COLO668 (cell line): ENCODE results near the gene DPYSL5.
"Not testable (repeated sequence)": the region's sequence is repeated elsewhere in the genome, so short reads cannot be mapped to it uniquely, and the experiment has no call there.

ENCODE experiments used
- DNase-seq: peaks from one replicate; lab custom pipeline; 2025; ENCODE audit not compliant: unreplicated experiment; lab: John Stamatoyannopoulos, UW

The DPYSL5 gene

DNA sequence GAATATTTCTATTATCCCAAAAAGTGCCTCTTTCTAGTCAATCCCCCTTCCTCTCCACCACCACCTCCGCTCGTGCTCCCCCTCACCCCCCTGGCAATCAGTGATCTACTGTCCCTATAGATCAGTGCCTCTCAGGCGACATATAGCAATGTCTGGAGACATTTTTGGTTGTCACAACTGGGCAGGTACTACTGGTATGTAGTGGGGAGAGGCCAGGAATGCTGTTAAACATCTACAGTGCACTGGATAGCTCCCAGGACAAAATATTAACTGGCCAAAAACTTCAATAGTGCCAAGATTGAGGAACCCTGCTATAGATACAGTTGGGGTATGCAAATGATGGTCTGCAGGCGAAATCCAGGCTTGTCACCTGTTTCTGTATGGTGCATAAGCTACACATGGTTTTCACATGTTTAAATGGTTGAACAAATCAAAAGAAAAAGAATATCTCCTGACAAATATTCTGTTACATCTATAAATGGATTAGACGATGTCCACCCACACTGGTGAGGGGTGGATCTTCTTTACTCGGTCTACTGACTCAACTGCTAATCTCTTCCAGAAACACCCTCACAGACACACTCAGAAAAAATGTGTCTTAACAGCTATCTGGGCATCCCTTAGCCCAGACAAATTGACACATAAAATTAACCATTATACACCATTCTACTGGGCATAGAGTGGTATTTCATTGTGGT is 25.5 kb downstream of the DPYSL5 start:
- no peak for DNase-seq

DNA sequence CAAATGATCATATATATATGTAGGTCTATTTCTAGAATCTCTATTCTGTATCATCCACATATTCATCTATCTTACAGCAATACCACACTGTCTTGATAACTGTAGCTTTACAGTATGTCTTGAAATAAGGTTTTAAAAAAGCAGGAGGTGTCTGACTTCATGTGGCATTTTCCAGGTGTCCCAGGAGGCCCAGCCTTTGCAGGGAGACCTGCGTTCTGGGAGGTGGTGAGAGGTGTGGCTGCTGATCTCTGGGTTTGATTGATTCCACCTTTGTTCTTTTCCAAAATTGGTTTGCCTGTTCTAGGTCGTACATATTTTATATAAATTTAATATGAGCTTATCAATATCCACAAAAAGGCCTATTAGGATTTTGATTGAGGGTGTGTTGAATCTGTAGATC is 26.6 kb downstream of the DPYSL5 start:
- no peak for DNase-seq

DNA sequence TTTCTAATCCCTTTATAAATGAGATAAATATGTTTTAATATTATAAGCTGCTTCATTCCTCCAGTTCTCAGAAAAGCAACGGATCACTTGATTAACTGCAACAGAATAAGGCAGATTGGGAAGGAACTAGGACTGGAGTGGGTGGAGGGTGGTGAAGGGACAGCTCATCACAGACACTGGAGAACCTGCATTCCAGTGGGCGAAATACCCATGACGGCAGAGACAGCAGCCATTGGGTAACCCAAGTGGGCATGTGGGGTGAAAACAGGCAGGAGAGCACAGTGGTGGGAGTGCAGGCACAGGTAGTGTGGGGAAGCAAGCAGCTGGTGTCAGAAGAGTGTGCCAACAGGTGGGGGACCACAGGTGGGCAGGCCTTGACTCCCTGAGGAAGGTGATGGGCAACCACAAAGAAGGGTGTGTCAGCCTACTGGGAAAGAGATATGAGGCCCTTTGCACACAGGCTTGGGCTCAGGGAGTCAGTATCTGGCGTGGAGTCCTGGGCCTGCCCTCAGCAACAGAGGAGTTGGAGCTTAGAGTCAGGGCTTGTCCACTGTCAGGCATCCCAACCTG is 27.2 kb downstream of the DPYSL5 start:
- DNase-seq, result no peak

DNA sequence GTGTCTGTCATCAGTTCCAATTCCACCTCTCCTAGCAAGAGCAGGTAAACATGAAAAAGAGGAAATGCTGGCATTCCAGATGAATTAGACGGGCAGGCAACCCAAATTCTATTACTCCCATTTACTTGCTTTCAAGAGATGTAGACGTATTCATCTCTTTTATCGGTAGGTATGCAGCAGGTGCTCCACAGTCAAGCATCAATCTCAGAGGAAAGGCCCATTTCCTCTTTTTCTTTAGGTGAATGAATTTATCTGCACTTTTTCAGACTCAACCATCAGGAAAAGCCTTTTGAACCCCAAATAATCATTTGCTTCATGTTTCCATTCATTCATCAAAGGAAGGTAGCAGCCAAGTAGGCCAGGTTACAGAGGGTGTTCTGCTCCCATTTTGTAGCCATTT is 27.9 kb downstream of the DPYSL5 start:
- DNase-seq, result no peak

DNA sequence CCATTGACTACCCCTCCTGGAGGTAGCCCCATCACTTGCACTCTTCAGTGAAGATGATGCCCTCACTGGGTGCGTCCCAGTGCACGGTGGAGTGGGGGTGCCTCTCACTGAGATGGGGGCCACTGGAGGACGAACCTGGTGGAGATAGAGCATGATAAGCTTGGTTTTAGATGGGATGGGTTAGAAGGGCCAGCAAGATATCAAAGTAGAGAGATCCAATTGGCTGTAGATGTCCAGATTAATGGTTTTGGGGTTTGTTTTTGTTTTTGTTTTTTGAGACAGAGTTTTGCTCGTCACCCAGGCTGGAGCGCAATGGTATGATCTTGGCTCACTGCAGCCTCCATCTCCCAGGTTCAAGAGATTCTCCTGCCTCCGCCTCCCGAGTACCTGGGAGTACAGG is 28.3 kb downstream of the DPYSL5 start:
- no peak for DNase-seq

DNA sequence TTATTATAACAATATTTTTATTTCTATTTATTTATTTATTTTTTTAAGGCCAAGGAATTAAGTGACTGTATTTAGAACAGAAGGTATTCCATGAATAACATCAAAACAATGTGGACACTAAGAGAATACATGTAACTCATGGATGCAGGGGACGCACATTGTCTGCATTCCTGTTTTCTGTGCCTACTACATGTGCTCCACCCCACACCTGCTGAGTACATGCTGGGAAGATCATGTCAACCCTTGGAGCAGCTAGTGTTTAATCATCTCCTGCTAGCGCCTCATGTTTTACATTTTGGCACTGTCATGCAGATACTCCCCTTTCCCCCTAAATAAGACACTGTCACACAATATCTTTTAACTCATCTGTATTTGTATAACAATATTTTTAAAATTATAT is 29.3 kb downstream of the DPYSL5 start:
- no peak for DNase-seq

DNA sequence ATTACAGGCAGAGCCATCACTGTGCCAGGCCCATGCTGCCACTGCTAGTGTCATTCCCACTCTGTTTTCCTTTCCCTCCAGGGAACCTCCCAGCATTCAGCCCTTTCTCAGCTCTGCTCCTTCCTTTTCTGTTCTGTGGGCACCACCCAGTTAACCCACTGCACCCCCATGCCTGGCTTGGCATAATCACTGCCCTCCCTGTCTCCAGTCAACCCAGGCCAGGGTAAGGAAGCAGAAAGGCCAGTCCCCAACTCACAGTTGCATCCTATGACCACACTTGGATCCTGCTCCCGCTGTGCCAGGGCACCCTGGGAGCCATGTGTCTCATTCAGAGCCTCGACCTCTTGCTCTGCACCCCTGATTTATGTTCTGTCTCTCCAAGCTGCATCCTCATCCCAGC is 32.2 kb downstream of the DPYSL5 start:
- no peak for DNase-seq

DNA sequence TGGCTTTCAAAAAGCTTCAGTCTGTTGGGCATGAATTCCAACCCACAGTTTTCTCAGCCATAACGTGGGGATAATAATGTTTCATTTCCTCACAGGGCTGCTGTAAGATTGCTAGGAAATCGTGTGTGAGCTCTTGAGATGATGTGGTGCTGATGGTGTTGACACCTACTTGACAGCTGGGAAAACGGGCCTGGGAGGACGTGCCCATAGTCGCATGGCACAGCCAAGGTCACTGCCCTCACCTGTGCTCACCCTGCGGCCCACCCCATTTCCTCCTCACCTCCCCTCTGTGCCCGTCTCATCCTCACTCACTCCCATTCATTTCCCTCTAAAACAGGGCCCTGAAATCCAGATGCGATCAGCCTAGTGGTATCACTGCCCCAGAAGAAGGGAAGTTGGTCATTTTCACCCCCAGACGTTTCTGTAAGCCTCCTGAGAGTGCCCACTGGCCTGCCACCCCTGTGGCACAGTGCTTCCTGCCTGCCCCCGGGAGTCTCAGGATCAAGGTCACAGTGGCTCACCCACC is 33.0 kb downstream of the DPYSL5 start:
- DNase-seq, result no peak

DNA sequence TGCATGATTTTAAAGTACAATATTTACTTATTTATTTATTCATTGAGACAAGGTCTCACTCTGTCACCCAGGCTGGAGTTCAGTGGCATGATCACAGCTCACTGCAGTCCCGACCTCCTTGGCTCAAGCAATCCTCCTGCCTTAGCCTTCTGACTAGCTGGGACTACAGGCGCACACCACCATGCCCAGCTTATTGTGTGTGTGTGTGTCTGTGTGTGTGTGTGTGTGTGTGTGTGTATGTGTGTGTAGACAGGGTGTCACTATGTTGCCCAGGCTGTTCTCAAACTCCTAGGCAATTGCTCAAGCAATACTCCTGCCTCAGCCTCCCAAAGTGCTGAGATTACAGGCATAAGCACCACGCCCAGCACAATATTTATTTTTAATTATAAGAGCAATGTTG is 34.3 kb downstream of the DPYSL5 start:
- not testable (repeated sequence) for DNase-seq

DNA sequence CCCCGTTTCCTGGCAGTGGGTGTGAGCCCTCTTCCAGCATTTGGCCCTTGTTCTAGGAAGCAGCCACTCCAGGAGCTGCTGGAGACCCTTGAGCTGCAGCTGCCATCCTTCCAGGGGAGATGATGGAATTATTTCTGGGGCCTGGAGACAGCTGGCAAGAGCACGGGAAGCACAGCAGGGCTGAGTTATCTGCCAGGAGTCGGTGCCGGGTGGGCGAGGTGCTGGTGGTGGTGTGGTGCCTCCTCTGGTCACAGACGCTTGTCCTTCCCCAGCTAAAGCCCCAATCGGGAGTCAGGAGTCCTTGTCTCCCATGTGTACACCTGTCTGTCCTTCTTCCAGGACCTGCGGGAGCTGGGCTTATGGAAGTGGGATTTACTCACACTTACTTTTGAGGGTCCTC is 36.0 kb downstream of the DPYSL5 start:
- DNase-seq, result no peak

DNA sequence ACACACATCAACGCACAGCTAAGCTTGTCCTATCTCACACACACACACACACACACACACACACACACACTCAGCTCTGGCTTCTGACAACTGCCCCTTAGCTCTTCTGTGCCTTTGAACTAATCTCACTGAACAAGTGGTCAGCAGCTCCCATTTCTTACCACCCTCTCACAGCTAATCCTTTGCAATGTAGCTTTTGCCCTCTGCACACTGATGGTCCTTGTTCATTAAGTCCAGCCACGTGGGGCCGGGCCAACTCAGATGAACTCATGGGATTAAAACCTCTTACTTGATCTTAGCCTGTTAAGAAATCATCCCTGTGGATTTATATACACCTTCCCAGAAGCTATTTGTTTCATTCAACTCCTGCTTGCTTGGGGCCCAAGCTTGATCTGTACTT is 36.6 kb downstream of the DPYSL5 start:
- no peak for DNase-seq

DNA sequence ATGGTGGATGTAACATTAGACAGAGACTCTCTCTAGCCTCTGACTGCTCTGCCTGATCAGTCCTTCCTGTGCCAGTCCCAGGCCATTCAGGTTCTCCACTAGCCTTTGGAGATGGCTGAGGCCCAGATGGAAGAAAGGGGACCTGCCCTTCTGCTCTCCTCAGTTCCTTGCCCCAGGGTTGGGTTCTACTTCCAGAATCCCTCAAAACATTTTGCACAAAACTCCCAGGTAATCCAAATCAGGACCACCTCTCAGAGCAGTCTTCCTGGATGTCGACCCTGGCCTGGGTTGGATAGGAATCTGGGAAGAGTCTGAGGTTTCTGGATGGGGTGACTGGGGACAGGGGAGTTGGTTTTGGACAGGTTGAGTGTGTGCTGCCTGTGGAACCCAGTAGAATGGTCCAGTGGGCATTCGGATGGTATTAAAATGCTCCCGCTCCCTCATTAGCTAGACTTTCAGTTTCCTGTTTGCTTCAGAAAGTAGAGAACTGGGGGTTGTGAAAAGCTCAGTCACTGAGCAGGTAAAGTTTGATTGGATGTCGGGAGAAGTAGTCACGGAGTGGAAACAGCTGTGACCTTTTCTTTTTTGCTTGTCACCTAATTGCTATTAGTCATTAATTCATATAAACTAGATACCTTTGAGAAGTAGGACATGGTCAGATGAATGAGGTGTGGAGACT is 37.9 kb downstream of the DPYSL5 start:
- DNase-seq, result no peak

DNA sequence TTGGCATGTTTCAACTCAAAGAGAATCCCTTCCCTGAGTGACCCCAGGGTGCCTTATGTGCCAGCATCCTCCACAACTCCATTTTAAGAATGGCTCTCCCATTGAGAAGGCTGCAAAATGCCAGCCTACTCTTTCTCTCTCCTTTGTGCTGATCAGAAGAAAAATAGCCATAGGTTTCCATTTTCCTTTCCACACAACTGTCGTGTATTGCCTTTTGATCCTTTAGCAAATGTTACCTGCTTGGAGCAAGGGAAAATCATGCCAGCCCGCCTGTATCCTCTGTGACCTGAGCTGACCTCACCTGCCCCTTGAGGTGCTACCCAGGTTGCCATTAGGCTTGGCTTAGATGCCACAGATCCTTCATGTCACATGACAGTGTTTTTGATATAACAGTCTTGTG is 38.8 kb downstream of the DPYSL5 start:
- DNase-seq, result no peak

DNA sequence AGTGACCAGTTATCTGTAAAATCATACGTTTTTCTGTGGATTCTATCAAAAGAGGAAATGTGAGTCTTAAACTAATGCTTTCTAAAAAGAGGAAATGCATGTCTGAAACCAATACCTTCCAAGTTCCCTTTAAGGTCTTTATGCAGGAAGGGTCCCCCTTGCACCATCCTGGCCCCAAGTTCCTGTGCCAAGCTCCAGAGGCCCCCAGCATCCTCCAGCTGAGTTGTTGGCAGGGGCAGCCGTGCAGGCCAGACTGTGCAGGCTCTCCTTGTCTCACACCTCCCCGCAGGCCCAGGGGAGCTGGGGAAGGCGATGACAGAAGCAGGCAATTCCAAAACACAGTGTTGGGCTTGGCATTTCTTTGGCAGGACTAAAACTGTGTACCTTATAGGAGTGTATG is 39.2 kb downstream of the DPYSL5 start:
- no peak for DNase-seq

DNA sequence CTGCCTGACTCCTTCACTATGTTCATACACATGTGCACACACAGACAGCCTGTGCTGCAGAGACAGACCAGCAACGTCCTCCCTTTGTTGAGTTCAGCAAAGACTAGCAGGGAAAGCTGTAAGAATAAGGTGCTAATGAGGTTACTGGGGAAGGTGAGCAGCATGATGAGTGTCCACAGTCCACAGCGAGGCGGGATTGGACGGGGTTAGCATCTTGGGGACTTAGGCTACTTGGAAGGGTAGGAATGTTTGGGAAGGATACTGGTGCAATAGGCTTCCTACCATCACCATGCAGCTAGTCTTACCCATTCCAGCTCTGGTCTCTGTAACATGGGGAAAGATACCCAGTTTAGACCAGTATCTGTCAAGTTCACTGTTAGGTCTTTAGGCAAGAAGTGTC is 41.9 kb downstream of the DPYSL5 start:
- DNase-seq, result no peak

DNA sequence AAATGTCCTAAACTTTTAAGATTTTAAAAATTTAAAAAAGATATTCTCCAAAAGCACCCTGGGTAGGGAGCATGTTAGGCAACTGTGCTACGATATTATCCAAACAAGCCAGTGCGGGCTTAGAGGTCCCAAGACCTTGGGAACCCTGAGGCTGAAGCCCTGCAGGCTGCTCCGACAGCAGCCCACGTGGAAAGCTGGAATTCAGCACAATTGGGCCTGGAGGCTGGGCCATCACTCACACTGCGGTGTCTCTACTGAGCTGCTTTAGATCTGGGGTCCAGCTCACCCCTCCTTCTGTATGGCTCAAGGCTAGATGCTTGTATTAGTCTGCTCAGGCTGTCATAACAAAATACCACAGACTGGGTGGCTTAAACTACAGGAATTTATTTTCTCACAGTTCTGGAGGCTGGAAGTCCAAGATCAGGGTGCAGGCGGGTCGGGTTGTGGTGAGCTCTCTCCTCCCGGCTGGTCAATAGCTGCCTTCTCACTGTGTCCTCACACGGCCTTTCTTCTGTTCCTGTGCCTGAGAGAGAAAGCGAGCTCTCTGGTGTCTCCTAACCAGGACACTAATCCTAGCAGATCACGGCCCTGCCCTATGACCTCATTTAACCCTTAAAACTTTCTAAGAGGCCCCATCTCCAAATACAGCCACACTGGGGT is 42.5 kb downstream of the DPYSL5 start:
- DNase-seq, result no peak

DNA sequence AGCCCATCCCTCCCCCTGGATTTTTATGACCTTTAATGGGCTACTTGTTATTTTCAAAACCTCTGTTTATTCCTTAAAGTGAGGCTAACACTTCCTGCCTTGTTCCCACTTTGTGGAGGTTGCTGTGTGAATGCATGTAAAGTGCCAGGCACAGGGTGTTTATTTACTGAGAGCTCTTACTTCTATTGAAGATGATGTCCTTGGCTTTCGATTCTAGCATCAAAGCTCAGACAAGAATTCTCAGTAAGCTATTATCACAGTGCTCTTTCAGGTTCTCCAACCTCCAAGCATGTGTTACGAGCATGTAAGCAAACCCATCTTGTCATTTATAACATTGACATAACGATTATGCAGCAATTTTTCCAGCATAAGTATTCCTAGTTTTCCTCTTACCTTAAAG is 44.2 kb downstream of the DPYSL5 start:
- DNase-seq, result no peak

DNA sequence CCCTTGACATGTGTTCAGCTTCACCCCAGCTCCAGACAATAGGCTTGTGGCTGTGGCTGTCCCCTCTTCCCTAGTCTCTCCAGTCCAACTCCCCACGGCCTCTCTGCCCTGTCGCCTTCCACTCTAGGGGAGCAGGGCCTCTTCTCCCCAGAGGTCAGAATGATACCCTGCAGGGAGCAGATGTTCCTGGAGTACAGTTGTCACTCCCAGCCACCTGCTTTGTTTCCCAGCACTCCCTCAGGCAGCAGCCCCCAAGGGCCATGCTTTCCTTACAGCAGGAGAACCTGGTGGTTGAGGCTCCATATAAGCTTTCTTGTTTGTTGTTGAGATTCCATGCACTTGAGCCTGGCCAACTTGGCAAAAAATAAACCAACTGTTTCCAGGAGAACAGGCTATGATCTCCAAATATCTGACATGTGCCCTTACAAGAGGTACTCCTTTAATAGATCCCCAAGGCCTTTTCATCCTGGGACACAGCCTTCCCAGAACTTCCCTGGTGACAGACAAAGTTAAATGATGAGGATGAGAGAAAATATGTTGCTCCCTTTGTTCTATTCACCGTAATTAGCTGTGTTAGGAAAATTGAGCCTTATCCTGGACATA is 45.1 kb downstream of the DPYSL5 start:
- DNase-seq, result no peak

DNA sequence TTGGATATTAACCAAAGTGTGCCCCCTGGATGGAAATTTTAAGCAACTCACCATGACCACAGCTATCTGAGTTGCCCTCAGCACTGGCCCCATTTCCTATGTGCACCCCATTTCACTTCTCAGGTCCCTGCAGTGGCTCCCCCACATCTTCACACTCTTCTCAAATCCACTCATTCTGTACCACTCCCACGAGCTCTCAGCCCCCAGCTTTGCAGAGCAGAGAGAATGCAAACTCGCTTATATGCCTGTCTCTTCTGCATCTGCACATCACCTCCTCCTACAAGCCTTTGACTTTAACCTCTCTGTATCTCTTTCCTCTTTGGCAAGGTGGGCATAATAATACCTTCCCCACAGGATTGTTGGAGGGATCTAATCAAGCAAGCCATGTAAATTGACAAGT is 46.2 kb downstream of the DPYSL5 start:
- DNase-seq, result no peak

DNA sequence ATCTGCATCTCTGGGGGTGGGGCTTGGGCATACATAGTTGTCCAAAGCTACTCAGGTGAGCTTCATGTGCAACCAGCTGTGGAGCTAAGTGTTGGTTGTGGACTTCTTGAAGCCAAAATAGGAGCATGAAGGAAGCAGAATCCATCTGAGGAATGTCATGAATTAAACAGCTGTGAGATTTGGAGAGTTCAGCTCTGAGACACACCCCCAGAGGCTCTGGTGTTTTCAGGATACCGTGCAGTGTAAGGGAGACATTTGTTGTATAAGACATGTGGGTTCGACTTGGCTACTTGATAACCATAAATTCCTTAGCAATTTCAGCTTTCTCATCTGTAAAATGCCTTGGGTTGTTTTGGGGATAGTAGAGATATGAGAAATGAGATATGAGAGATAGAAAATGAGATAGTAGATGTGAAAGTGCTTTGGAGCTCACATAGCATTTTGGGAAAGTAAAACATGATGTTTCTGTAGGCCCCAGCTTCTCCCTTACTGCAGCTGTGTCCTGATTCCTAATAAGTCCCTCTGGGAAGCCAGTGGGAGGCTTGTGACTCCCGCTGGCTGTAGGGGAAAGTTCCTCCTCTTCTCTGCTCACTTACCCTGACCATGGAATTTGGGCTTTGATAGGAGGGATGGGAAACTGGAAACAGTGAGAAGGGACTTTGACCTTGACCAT is 50.0 kb downstream of the DPYSL5 start:
- DNase-seq, result no peak

DNA sequence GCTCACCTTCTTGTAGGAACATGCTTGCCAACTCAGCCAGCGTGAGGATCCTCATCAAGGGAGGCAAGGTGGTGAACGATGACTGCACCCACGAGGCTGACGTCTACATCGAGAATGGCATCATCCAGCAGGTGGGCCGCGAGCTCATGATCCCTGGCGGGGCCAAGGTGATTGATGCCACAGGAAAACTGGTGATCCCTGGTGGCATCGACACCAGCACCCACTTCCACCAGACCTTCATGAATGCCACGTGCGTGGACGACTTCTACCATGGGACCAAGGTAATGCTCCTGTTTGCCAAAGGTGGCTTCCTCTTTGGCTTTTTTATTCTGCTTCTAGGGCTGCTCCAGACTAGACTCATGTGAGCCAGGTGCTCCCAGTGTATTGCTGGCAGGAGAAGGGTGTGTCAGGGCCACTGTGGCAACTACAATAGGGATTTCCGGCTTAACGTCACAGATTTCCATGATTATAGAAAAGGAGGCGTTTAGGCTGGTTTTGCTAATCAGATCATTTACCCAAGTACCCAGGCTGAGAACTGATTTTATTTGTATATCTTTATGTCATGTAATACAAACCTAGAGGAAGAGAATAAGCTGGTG is 50.6 kb downstream of the DPYSL5 start:
- DNase-seq, result no peak
